Measurements from ENCODE around the gene CTLA4. TPM values are rescaled to one million over a fixed set of nuclear protein-coding genes. Genes with fewer than 3 reads are reported as not detected.

CTLA4 gene
- total RNA-seq, 4 donors from 2014 or later = 2.5 TPM; not detected in 3

- whole genome bisulfite sequencing, 2 donors (ENCODE audit: low coverage in 1 of 2) = 55 to 67% methylated on average over 1 to 2 of the region's 2 CpGs
- H3K27ac ChIP-seq = peak overlapping the region in 2 of 4 donors; percentile 27 to 42
These were observed 3.4 kb downstream of the CTLA4 start for GRCh38 chr2:203870941-203871340.

GRCh38 chr2:203871371-203871983 lies 3.9 kb downstream of the CTLA4 start:
- no peak overlapping the region for H3K4me3 ChIP-seq
- no peak for TF ChIP-seq POLR2A (IDR thresholded peaks at IDR 0.05)
- TF ChIP-seq POLR2AphosphoS5 (IDR thresholded peaks at IDR 0.05) = no peak
- TF ChIP-seq CTCF (IDR thresholded peaks at IDR 0.05) = no peak
- TF ChIP-seq EP300 (IDR thresholded peaks at IDR 0.05; ENCODE audit: low read depth) = no peak
- H3K27ac ChIP-seq = peak overlapping the region in 2 of 4 donors; percentile 27 to 42
- H3K27me3 ChIP-seq = no peaks in the 10 kb centered on the region
- intact Hi-C loops (cut with DNase I; ENCODE audit: low total_unique reads) (no loop called here), in situ Hi-C loops (cut with MboI; ENCODE audit: low pct_ligation_motif_present in 1 of 4, low pct_unique_long_range_greater_than_20kb in 1 of 4, low sequenced_read_pairs in 3 of 4) (no loop called here)
- WGBS, 2 donors (ENCODE audit: low coverage in 1 of 2) = 61 to 65% methylated on average over 4 to 6 of the region's 6 CpGs
- H3K36me3 ChIP-seq = no peaks in the 10 kb centered on the region
- no peaks in the 10 kb centered on the region for H3K4me1 ChIP-seq
- no peaks in the 10 kb centered on the region for H3K9me3 ChIP-seq
- DNase-seq = no peak

More at GRCh38 chr2:203870941-203871340, 3.4 kb downstream of the CTLA4 start:
- in situ Hi-C loops (cut with MboI; ENCODE audit: low pct_ligation_motif_present in 1 of 4, low pct_unique_long_range_greater_than_20kb in 1 of 4, low sequenced_read_pairs in 3 of 4) (no loop called here), intact Hi-C loops (cut with DNase I; ENCODE audit: low total_unique reads) (no loop called here)
- Histone ChIP-seq H3K27me3 (no peaks in the 10 kb centered on the region), H3K4me3 (no peak overlapping the region), H3K36me3 (no peaks in the 10 kb centered on the region), H3K9me3 (no peaks in the 10 kb centered on the region), H3K4me1 (no peaks in the 10 kb centered on the region)
- TF ChIP-seq POLR2A (IDR thresholded peaks at IDR 0.05) (no peak), CTCF (IDR thresholded peaks at IDR 0.05) (no peak), EP300 (IDR thresholded peaks at IDR 0.05; ENCODE audit: low read depth) (no peak), POLR2AphosphoS5 (IDR thresholded peaks at IDR 0.05) (no peak)
- no peak for DNase-seq

- DNase-seq = no peak
- intact Hi-C loops (cut with DNase I; ENCODE audit: low total_unique reads) = no loop called here
- WGBS, 2 donors (ENCODE audit: low coverage in 1 of 2) = 85 to 100% methylated on average over 1 to 2 of the region's 2 CpGs
These were observed 5.9 kb downstream of the CTLA4 start for GRCh38 chr2:203873461-203873860.

More at GRCh38 chr2:203873461-203873860, 5.9 kb downstream of the CTLA4 start:
- H3K27me3 ChIP-seq = no peaks in the 10 kb centered on the region
- no peaks in the 10 kb centered on the region for H3K9me3 ChIP-seq
- no peak overlapping the region for H3K4me3 ChIP-seq
- no peaks in the 10 kb centered on the region for H3K36me3 ChIP-seq
- in situ Hi-C loops (cut with MboI; ENCODE audit: low pct_ligation_motif_present in 1 of 4, low pct_unique_long_range_greater_than_20kb in 1 of 4, low sequenced_read_pairs in 3 of 4) = no loop called here
- H3K4me1 ChIP-seq = no peaks in the 10 kb centered on the region
- no peak overlapping the region for H3K27ac ChIP-seq
- no peak for TF ChIP-seq CTCF (IDR thresholded peaks at IDR 0.05)
- no peak for TF ChIP-seq POLR2AphosphoS5 (IDR thresholded peaks at IDR 0.05)
- TF ChIP-seq POLR2A (IDR thresholded peaks at IDR 0.05) = no peak
- no peak for TF ChIP-seq EP300 (IDR thresholded peaks at IDR 0.05; ENCODE audit: low read depth)
